ENCODE data around the gene ZBED6.
A peak's percentile ranks its signal among the peaks of the same experiment; 100 is the strongest.
"Not testable (repeated sequence)": the region's sequence is repeated elsewhere in the genome, so short reads cannot be mapped to it uniquely, and the experiment has no call there.

Gene ZBED6, protein sequence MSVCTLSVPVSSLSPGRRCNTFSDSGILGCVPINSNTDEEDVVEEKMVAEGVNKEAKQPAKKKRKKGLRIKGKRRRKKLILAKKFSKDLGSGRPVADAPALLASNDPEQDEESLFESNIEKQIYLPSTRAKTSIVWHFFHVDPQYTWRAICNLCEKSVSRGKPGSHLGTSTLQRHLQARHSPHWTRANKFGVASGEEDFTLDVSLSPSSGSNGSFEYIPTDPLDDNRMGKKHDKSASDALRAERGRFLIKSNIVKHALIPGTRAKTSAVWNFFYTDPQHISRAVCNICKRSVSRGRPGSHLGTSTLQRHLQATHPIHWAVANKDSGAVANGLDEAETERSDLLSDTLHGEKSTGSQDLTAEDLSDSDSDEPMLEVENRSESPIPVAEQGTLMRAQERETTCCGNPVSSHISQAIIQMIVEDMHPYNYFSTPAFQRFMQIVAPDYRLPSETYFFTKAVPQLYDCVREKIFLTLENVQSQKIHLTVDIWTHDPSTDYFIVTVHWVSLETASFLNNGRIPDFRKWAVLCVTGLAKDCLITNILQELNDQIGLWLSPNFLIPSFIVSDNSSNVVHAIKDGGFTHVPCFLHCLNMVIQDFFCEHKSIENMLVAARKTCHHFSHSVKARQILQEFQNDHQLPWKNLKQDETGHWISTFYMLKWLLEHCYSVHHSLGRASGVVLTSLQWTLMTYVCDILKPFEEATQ (N-terminal part only)

DNA sequence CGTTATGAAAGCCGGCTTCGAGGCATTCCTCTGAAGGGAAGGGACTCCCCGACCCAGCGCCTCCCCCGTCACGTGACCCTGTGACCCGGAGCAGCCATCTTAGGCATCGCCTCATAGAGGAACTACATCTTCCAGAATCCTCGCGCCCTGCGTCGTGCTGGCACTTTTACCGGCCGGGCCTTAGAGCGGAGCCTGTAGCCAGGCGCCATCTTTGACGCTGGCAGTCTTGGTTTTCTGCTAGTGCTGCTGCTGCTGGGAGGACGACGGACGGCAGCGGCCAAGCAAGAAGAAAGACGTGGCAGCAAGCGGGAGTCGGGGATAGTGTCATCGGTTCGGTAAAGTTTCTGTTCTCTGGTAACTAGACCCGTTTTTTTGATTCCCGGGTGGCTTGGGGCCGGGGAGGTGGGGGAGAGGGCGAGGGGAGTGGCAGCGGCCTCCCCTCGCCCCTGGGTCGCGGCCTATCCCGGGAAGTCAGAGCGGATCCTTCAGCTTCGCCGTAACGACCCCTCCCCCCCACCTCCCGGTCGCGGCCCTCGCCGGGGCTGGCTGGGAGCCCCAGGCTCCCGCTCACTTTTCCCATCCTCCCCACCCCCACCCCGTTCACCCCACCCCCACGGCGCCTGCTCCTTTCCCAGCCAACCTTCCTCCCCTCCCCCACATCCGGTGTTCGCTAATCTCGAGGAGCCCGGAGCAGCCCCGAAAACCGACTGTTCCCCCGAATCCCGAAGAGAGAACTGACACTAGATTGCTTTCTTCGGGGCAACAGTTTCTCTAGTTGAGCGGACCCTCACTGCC is at the start of gene ZBED6, which contains the start of gene ZC3H11A:
TSS of gene ZBED6 (plus strand) at position 183 of the 795 bp plus-strand sequence. CDS start 1,900 bp downstream, outside the sequence.
TSS of gene ZC3H11A (plus strand) at position 183 of the 795 bp plus-strand sequence. CDS start 21,448 bp downstream, outside the sequence.
- peak; percentile 85 to 98 for DNase-seq

DNA sequence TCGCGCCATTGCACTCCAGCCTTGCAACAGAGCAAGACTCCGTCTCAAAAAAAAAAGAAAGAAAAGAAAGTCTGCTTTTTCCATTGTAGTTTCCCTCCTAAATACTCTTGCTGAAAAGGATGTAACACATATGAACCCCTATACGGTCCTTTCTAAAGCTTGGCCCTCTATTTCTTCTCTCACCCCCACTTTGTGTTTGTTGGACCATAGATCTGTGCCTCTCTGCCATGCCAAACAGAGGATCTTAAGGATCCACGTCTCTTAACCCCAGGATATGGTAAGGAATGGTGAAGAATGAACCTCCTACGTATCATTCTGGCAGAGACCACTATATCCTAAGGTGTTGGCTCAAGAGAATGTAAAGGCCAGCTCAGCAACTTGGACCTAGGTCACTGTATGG is 49.1 kb upstream of the ZBED6 start:
- DNase-seq, result no peak

DNA sequence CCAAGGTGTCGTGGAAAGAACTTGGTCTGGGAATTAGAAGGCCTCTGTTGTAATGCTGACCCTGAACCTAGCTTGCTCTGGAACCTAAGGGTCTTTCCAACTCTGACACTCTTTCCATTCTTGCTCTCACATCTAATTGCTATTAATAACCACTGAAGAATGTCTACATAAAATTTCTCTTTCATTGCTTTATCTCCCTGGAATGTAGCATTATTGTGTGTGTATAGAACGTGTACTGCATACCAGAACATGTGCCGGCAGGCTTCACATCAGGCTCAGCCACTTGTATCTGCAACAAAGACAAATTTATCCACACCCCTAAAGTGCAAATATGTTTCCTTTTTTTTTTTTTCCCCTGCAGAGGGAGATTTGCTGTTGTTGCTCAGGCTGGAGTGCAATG is 44.4 kb upstream of the ZBED6 start:
- no peak for DNase-seq

GRCh38 chr1:203751618-203752361 is 43.6 kb upstream of the ZBED6 start:
- not testable (repeated sequence) for DNase-seq

DNA sequence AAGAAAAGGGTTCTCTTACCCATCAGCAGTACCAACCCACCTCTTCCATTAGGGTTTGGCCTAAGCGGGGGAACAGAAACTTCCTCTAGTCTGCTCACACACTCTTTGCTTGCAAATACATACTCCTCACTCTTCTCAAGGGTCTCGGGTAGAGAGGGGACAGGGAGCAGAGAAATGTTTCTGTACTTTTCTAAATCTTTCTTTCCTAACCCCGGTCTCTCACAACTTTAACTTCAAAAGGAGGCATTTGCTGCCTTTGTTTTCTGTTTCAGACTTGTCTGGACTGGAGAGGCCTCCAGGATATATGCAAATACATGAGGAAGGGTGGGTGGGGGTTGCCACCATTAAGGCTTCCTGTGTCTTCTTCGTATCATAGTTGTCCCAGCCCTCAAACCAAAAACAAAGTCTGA is 41.0 kb upstream of the ZBED6 start:
- no peak for DNase-seq

GRCh38 chr1:203756036-203756435 is 39.4 kb upstream of the ZBED6 start:
- no peak for DNase-seq

DNA sequence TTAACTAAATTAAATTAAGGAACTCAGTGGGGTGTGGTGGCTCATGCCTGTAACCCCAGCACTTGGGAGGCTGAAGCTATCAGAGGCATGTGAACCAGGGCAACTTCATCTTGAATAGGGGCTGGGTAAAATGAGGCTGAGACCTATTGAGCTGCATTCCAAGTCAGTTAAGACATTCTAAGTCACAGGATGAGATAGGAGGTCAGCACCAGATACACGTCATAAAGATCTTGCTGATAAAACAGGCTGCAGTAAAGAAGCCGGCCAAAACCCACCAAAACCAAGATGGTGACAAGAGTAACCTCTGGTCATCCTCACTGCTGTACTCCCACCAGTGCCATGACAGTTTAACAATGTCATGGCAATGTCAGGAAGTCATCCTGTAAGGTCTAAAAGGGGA is 36.7 kb upstream of the ZBED6 start:
- not testable (repeated sequence) for DNase-seq

DNA sequence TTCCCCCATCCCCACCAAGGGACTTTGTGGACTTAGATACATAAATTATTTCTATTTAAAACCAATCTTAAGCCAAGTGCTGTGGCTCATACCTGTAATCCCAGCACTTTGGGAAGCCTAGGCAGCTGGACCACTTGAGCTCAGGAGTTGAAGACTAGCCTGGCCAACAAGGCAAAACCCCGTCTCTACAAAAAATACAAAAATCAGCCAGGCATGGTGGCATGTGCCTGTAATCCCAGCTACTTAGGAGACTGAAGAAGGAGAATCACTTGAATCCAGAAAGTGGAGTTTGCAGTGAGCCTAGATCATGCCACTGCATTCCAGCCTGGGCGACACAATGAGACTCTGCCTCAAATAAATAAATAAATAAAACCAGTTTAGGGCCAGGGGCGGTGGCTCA is 34.9 kb upstream of the ZBED6 start:
- no peak for DNase-seq

- not testable (repeated sequence) for DNase-seq
Measured at GRCh38 chr1:203761958-203762357, 33.5 kb upstream of the ZBED6 start.

- no peak for DNase-seq
Measured at GRCh38 chr1:203763505-203763904, 31.9 kb upstream of the ZBED6 start.

- no peak for DNase-seq
Measured at GRCh38 chr1:203764105-203765028, 31.1 kb upstream of the ZBED6 start.

GRCh38 chr1:203765029-203765837 is 30.2 kb upstream of the ZBED6 start, which contains the start of gene LAX1:
Gene LAX1, plus strand, starts transcription at chr1:203765183. Its CDS starts 383 bp downstream, at chr1:203765566.
- peak in 1 of 2 donors; percentile 87 for DNase-seq

DNA sequence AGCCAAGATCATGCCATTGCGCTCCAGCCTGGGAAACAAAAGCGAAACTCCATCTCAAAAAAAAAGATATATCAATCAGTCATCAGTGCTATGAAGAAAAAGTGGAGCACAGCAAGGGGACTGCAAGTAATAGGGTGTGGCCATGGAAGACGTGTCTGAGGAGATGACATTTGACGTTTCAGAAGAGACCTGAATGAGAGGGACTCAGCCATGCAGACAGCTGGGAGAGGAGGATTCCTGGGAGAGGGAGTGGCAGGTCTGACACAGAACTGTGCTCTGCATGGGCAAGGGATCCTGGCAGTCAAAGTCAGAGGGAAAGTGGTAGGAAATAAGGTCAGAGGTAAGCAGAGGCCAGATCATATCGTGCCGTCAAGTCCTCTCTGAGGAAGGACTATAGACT is 27.2 kb upstream of the ZBED6 start:
- no peak for DNase-seq

DNA sequence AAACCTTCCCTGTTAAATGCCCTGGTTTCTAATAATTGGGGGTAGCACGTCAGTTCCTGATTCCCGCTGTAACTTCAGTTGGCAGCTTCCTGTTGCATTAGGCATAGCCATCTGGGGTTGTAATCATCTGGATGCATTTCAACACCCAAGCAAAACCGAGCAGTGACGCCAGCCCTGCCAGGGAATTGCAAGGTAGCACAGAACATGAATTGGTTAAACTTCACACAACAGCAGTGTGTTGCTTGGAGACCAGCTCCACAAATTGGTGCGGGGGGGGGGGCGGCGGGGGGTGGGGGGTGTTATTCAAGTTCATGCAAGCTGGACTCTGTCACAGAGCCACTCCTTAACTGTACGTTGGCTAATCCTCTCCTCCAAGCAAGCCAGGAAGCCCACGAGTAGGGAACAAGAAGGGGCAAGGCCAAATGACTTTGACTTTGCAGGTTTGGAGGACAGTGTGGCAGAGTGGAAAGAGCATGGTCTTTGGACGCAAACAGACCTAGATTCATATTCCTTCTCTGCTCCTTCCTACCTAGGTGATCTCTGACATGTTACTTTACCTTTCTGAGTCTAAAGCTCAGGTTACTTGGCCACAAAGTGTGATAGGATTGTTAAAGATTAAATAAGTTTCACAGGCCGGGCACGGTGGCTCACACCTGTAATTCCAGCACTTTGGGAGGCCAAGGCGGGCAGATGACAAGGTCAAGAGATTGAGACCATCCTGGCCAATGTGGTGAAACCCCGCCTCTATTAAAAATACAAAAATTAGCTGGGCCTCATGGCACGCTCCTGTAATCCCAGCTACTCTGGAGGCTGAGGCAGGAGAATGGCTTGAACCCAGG is 25.7 kb upstream of the ZBED6 start:
- peak; percentile 47 to 75 for DNase-seq

DNA sequence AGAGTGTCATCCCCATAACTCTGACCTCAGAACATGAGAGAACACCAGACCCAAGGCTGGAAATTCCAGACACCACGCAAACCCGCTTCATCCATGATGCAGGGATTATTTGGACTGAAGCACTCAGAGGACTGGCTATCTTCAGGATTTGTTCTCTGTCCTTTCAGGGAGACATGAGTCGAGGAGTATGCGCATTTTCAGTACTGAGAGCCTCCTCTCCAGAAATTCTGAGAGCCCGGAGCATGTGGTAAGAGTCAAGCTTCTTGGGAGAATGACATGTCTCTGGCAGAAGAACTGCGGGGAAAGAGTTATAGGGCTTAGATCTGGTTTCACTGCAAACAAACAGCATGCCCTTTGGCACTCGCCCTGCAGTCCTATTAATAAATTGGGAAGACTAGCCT is 23.5 kb upstream of the ZBED6 start:
- DNase-seq, result no peak

DNA sequence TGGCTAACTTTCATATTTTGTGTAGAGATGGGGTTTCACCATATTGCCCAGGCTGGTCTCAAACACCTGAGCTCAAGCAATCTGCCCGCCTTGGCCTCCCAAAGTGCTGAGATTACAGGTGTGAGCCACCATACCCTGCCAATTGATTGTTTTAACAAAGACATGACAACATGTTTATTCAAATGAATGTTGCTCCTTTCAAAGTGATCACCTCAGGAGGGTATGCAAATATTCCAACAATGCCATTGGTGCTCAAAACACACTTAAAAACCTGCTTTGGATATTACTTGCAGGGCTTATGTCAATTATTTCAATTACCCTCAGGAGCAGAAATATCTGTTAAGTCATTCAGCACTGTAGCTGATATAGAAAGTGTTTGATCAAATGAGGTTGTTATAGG is 22.6 kb upstream of the ZBED6 start:
- DNase-seq, result no peak

DNA sequence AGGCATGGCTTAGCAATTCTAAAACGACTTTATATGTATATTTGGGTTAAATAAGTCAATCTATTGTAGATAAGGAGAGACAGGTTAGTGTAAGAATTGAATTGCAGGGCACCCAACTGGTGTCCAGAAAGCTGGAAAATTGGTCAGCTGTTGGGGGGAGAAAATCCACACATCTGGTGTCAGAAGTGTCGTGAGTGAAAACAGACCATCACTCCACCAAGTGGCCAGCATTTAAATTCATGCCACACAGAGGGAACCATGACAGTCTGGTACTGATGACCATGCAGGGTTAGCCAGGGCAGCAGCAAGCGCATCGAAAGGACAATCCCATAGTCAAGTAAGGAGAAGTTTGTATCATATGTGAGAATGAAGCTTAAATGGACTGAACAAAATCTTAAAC is 18.8 kb upstream of the ZBED6 start:
- DNase-seq, result no peak

DNA sequence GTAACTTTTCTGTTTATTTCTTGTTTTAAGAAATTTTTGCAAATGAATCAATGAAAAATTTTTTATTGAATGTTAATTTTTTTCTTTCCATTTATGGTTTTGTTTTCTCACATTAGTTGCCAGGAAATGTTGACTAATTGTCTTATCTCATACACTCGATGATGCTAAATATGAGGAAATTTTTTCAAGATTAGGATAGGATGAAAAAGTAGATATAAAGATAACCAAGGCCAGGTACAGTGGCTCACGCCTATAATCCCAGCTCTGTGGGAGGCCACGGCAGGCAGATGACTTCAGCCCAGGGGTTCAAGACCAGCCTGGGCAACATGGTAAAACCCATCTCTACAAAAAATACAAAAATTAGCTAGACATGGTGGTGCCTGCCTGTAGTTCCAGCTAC is 17.8 kb upstream of the ZBED6 start:
- DNase-seq, result no peak

- DNase-seq, result no peak
Measured at GRCh38 chr1:203778146-203778545, 17.3 kb upstream of the ZBED6 start.
